Femur (tissue), 1 donor: ENCODE results near the gene A2ML1.
A peak's percentile ranks its signal among the peaks of the same experiment; 100 is the strongest.
"Not testable (repeated sequence)": the region's sequence is repeated elsewhere in the genome, so short reads cannot be mapped to it uniquely, and the experiment has no call there.

Source experiments
- DNase-seq: peaks from one replicate; pipeline ENCODE4 v3.0.0-alpha.2; 2017

The A2ML1 gene

GRCh38 chr12:8859448-8859847 is 37.0 kb downstream of the A2ML1 start:
- not testable (repeated sequence) for DNase-seq

- peak; percentile 50 for DNase-seq
Measured at GRCh38 chr12:8860165-8860961, 37.9 kb downstream of the A2ML1 start.

GRCh38 chr12:8866429-8866828 is 44.0 kb downstream of the A2ML1 start:
- DNase-seq = no peak

GRCh38 chr12:8867009-8867408 is 44.6 kb downstream of the A2ML1 start:
- DNase-seq = no peak

- DNase-seq = no peak
Measured at GRCh38 chr12:8867786-8868185, 45.4 kb downstream of the A2ML1 start.

- DNase-seq = no peak
Measured at GRCh38 chr12:8870586-8870985, 48.2 kb downstream of the A2ML1 start.

- no peak for DNase-seq
Measured at GRCh38 chr12:8871068-8871467, 48.6 kb downstream of the A2ML1 start.

GRCh38 chr12:8876887-8877286 is 54.5 kb downstream of the A2ML1 start:
- no peak for DNase-seq

GRCh38 chr12:8886502-8887284 is 64.3 kb downstream of the A2ML1 start:
- DNase-seq = no peak

GRCh38 chr12:8887285-8887715 is 64.9 kb downstream of the A2ML1 start:
- DNase-seq = no peak

- DNase-seq = peak; percentile 74
Measured at GRCh38 chr12:8890313-8891085, 68.1 kb downstream of the A2ML1 start.

- DNase-seq = no peak
Measured at GRCh38 chr12:8891976-8892375, 69.6 kb downstream of the A2ML1 start.

- no peak for DNase-seq
Measured at GRCh38 chr12:8894378-8894777, 72.0 kb downstream of the A2ML1 start.

- DNase-seq = no peak
Measured at GRCh38 chr12:8894986-8895385, 72.6 kb downstream of the A2ML1 start.

GRCh38 chr12:8897081-8897480 is 74.7 kb downstream of the A2ML1 start:
- DNase-seq = no peak

- DNase-seq = no peak
Measured at GRCh38 chr12:8899830-8900229, 77.4 kb downstream of the A2ML1 start.

GRCh38 chr12:8902703-8903102 is 80.3 kb downstream of the A2ML1 start:
- DNase-seq = not testable (repeated sequence)

- no peak for DNase-seq
Measured at GRCh38 chr12:8903646-8904045, 81.2 kb downstream of the A2ML1 start.

GRCh38 chr12:8904665-8905064 is 82.2 kb downstream of the A2ML1 start:
- DNase-seq = no peak

GRCh38 chr12:8905546-8905945 is 83.1 kb downstream of the A2ML1 start:
- DNase-seq = peak; percentile 25

GRCh38 chr12:8906266-8907180 is 84.1 kb downstream of the A2ML1 start:
- DNase-seq = peak; percentile 27

- DNase-seq = no peak
Measured at GRCh38 chr12:8907513-8907912, 85.1 kb downstream of the A2ML1 start.
